Activated naive CD4-positive, alpha-beta T cell treated with anti-CD3 and anti-CD28 coated beads, Interleukin-2, amount 10 ng/mL, durations not matched to agents 7 days and 5 days (primary cell): ENCODE data around the gene EGF.
"Not testable (repeated sequence)": the region's sequence is repeated elsewhere in the genome, so short reads cannot be mapped to it uniquely, and the experiment has no call there.

Experiments used
- CTCF ChIA-PET: fragments of 350-600 bp; sonication (Branson Sonifier 250); formaldehyde crosslinking; loops from one replicate; lab custom pipeline; 2021; ENCODE audit warnings: antibody characterized with exemption; lab: Charles Lee
- DNase-seq: peaks from one replicate; pipeline ENCODE4 v3.0.0-alpha.2; 2020
- H3K27ac Mint-ChIP-seq: one replicate; pipeline ENCODE4 v1.8.0; 2021; ENCODE audit warnings: mild to moderate bottlenecking, moderate library complexity, mixed read lengths
- H3K27me3 Mint-ChIP-seq: one replicate; pipeline ENCODE4 v1.8.0; 2021; ENCODE audit warnings: mild to moderate bottlenecking, mixed read lengths
- H3K36me3 Mint-ChIP-seq: one replicate; pipeline ENCODE4 v1.8.0; 2021; ENCODE audit warnings: mixed read lengths
- H3K4me1 Mint-ChIP-seq: one replicate; pipeline ENCODE4 v1.8.0; 2021; ENCODE audit warnings: mixed read lengths
- H3K4me3 Mint-ChIP-seq: one replicate; pipeline ENCODE4 v1.8.0; 2021; ENCODE audit warnings: mild to moderate bottlenecking, moderate library complexity, mixed read lengths
- H3K9me3 Mint-ChIP-seq: one replicate; pipeline ENCODE4 v1.8.0; 2021; ENCODE audit warnings: mixed read lengths

EGF gene

GRCh38 chr4:109931318-109931717, 18.6 kb downstream of the EGF start:
- H3K27ac Mint-ChIP-seq, result no peak overlapping the region
- no peaks in the 10 kb centered on the region for H3K4me1 Mint-ChIP-seq
- H3K27me3 Mint-ChIP-seq, result no peaks in the 10 kb centered on the region
- no peak overlapping the region for H3K4me3 Mint-ChIP-seq
- H3K36me3 Mint-ChIP-seq, result no peaks in the 10 kb centered on the region
- no peak for DNase-seq
- CTCF ChIA-PET, result no interaction called here
- H3K9me3 Mint-ChIP-seq, result no peaks in the 10 kb centered on the region

- H3K27ac Mint-ChIP-seq, CTCF ChIA-PET, DNase-seq, H3K4me3 Mint-ChIP-seq, H3K9me3 Mint-ChIP-seq, H3K36me3 Mint-ChIP-seq, H3K4me1 Mint-ChIP-seq: not testable (repeated sequence)
- peaks cover 11% of the 10 kb centered on the region for H3K27me3 Mint-ChIP-seq
Observed at GRCh38 chr4:109937352-109937751, 24.7 kb downstream of the EGF start.

DNA sequence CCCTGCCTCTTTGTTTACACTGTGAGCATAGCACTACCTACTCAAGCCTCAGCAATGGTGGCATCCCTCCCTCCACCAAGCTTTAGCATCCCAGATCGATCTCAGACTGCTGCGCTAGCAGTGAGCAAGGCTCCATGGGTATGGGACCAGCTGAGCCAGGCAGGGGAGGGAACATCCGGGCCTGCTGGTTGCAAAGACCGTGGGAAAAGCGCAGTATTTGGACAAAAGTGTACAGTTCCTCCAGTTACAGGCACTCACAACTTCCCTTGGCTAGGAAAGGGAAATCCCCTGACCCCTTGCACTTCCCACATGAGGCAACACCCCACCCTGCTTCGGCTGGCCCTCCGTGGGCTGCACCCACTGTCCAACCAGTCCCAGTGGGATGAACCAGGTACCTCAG, 26.5 kb downstream of the EGF start:
- no peak overlapping the region for H3K27ac Mint-ChIP-seq
- H3K4me3 Mint-ChIP-seq, result no peak overlapping the region
- no peaks in the 10 kb centered on the region for H3K36me3 Mint-ChIP-seq
- CTCF ChIA-PET, result no interaction called here
- no peak for DNase-seq
- H3K9me3 Mint-ChIP-seq, result no peaks in the 10 kb centered on the region
- H3K27me3 Mint-ChIP-seq, result peaks cover 11% of the 10 kb centered on the region
- no peaks in the 10 kb centered on the region for H3K4me1 Mint-ChIP-seq

DNA sequence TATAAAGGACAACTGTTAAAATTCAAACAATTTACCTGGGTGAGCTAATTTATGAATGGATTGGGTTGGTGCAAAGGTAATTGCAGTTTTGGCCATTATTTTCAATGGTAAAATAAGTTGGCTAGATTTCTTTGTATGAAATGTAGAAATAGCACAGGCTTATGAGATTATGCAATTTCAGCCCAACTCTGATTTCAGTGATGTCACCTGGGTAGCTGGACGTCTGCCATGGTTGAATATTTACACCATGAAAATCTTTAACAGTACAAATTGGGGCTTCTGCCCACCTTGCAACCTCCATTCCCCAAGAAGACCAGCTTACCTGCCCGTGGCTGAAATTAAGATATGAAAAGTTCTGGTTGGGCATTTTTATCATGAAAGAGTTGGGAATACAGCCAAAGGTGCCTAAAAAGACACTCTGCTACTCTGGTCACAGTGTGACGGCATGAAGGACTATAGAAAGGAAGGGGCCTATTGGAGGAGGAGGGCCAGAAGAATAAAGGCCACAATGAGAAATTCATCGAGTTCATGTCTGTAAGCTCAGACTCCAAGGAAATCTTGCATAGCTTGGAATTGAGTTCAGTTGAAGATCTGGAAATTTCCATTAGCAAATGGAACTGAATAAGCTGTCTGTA, 29.7 kb downstream of the EGF start:
- DNase-seq, result no peak
- H3K27ac Mint-ChIP-seq, result no peak overlapping the region
- no peak overlapping the region for H3K4me3 Mint-ChIP-seq
- CTCF ChIA-PET, result no interaction called here
- peaks cover 11% of the 10 kb centered on the region for H3K27me3 Mint-ChIP-seq
- no peaks in the 10 kb centered on the region for H3K9me3 Mint-ChIP-seq
- H3K4me1 Mint-ChIP-seq, result no peaks in the 10 kb centered on the region
- H3K36me3 Mint-ChIP-seq, result no peaks in the 10 kb centered on the region

GRCh38 chr4:109943745-109944144, 31.1 kb downstream of the EGF start:
- Mint-ChIP-seq H3K27me3 (peaks cover 7% of the 10 kb centered on the region), H3K4me3 (no peak overlapping the region), H3K36me3 (no peaks in the 10 kb centered on the region), H3K9me3 (no peaks in the 10 kb centered on the region), H3K4me1 (no peaks in the 10 kb centered on the region), H3K27ac (no peak overlapping the region)
- DNase-seq, result no peak
- CTCF ChIA-PET, result no interaction called here

DNA sequence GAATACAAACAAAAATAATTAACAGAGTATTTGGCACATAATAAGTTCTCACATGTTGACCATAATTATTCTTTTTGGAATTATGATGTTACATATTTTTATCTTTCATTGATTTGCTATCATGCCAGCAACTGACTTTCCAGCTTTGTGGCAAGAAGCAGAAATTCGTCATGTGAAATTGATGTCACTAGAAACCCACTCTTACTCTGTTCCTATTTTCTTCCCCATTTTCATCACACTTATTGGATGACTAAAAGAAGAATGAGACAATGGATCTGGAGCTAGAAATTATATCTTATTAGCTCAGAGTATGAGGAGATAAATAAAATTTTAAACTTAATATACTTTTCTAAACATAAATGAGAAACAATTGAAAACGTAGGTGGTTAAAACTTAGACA, 31.9 kb downstream of the EGF start:
- Mint-ChIP-seq H3K27me3 (no peaks in the 10 kb centered on the region), H3K9me3 (no peaks in the 10 kb centered on the region), H3K27ac (no peak overlapping the region), H3K36me3 (no peaks in the 10 kb centered on the region), H3K4me1 (no peaks in the 10 kb centered on the region), H3K4me3 (no peak overlapping the region)
- CTCF ChIA-PET, result no interaction called here
- no peak for DNase-seq

DNA sequence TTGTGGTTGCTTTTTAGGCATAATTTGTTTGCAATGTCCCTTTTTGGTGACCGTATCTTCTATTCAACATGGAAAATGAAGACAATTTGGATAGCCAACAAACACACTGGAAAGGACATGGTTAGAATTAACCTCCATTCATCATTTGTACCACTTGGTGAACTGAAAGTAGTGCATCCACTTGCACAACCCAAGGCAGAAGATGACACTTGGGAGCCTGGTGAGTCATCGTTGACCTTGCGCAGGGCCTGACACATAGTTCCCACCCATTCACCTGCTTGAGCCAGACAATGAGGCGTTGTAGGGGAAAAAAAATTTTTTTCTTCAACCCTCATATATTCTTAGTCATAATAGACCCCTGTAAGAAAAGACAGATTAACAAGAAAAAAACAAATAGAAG, 32.4 kb downstream of the EGF start:
- Mint-ChIP-seq H3K27me3 (no peaks in the 10 kb centered on the region), H3K27ac (no peak overlapping the region), H3K4me1 (no peaks in the 10 kb centered on the region), H3K4me3 (no peak overlapping the region), H3K9me3 (no peaks in the 10 kb centered on the region), H3K36me3 (no peaks in the 10 kb centered on the region)
- DNase-seq, result no peak
- CTCF ChIA-PET, result no interaction called here

- Mint-ChIP-seq H3K9me3 (no peaks in the 10 kb centered on the region), H3K27me3 (peaks cover 6% of the 10 kb centered on the region), H3K4me1 (no peaks in the 10 kb centered on the region), H3K27ac (no peak overlapping the region), H3K36me3 (no peaks in the 10 kb centered on the region), H3K4me3 (no peak overlapping the region)
- CTCF ChIA-PET, result no interaction called here
- no peak for DNase-seq
Observed at GRCh38 chr4:109946120-109946519, 33.4 kb downstream of the EGF start.

DNA sequence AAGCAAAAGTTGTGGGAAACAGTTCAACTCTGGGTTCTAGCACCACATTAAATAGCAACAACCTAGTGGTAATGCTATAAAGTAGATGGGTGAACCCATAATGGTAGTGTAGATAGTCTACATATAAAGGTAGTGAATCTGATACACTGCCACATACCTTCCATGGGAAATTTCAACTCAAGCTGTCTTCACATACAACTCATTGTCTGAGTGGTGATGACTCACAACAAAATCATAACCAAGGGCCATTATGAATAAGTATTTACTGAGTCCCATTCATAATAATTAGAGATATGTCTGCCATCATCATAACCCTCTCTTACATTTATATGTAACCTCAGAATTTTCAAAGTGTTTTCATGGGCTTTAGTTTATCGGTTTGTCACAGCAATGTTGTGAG, 34.8 kb downstream of the EGF start:
- DNase-seq, result no peak
- Mint-ChIP-seq H3K4me1 (no peaks in the 10 kb centered on the region), H3K27ac (no peak overlapping the region), H3K27me3 (peaks cover 6% of the 10 kb centered on the region), H3K36me3 (no peaks in the 10 kb centered on the region), H3K9me3 (no peaks in the 10 kb centered on the region), H3K4me3 (no peak overlapping the region)
- CTCF ChIA-PET, result no interaction called here

- no peaks in the 10 kb centered on the region for H3K9me3 Mint-ChIP-seq
- no peaks in the 10 kb centered on the region for H3K4me1 Mint-ChIP-seq
- peaks cover 6% of the 10 kb centered on the region for H3K27me3 Mint-ChIP-seq
- H3K4me3 Mint-ChIP-seq, result no peak overlapping the region
- H3K36me3 Mint-ChIP-seq, result no peaks in the 10 kb centered on the region
- DNase-seq, result no peak
- CTCF ChIA-PET, result no interaction called here
- no peak overlapping the region for H3K27ac Mint-ChIP-seq
Observed at GRCh38 chr4:109947918-109948317, 35.2 kb downstream of the EGF start.

GRCh38 chr4:109949099-109949718, 36.5 kb downstream of the EGF start:
- not testable (repeated sequence) for H3K4me1 Mint-ChIP-seq
- CTCF ChIA-PET, result interaction anchor here (0.6 kb wide), 1 partner anchor 357 kb away, joined by 3 read pairs; no protein-coding TSS in a partner anchor

DNA sequence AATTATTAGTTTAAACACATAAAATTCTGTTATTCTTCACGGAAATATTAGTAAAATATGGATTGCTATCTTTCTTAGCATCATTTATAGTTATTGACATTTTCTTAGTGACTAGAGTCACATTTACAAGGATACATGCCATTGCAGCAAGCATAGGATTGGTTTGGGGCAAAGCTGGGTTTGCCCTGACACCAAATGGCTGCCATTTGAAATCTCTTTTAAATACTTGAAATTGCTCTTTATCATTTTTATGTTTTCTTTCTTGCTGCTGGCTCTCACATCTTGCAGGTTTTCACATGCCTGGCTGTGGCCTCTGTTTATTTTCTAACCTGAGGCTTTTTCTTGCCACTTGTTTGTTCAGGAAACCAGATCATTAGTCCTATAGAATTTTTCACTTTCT, 39.9 kb downstream of the EGF start:
- Mint-ChIP-seq H3K4me3 (no peak overlapping the region), H3K27me3 (peaks cover 6% of the 10 kb centered on the region), H3K27ac (no peak overlapping the region), H3K9me3 (no peaks in the 10 kb centered on the region), H3K36me3 (no peaks in the 10 kb centered on the region), H3K4me1 (no peaks in the 10 kb centered on the region)
- DNase-seq, result no peak
- CTCF ChIA-PET, result no interaction called here

More at GRCh38 chr4:109949099-109949718, 36.5 kb downstream of the EGF start:
- DNase-seq, H3K9me3 Mint-ChIP-seq, H3K36me3 Mint-ChIP-seq, H3K27me3 Mint-ChIP-seq, H3K4me3 Mint-ChIP-seq, H3K27ac Mint-ChIP-seq: not testable (repeated sequence)

GRCh38 chr4:109953556-109953955, 40.9 kb downstream of the EGF start:
- Mint-ChIP-seq H3K27ac (no peak overlapping the region), H3K4me3 (no peak overlapping the region), H3K27me3 (peaks cover 6% of the 10 kb centered on the region), H3K9me3 (no peaks in the 10 kb centered on the region), H3K4me1 (no peaks in the 10 kb centered on the region), H3K36me3 (no peaks in the 10 kb centered on the region)
- no peak for DNase-seq
- CTCF ChIA-PET, result no interaction called here

- no peak overlapping the region for H3K4me3 Mint-ChIP-seq
- H3K36me3 Mint-ChIP-seq, result no peaks in the 10 kb centered on the region
- CTCF ChIA-PET, result interaction anchor here (0.6 kb wide), 1 partner anchor 29 kb away, joined by 3 read pairs; no protein-coding TSS in a partner anchor
- DNase-seq, result no peak
- no peaks in the 10 kb centered on the region for H3K9me3 Mint-ChIP-seq
- H3K27ac Mint-ChIP-seq, result no peak overlapping the region
- H3K4me1 Mint-ChIP-seq, result no peaks in the 10 kb centered on the region
- peaks cover 11% of the 10 kb centered on the region for H3K27me3 Mint-ChIP-seq
Observed at GRCh38 chr4:109955146-109955545, 42.5 kb downstream of the EGF start.

GRCh38 chr4:109957227-109957626, 44.5 kb downstream of the EGF start:
- Mint-ChIP-seq H3K27me3 (peaks cover 10% of the 10 kb centered on the region), H3K4me3 (no peak overlapping the region), H3K4me1 (no peaks in the 10 kb centered on the region), H3K36me3 (no peaks in the 10 kb centered on the region), H3K9me3 (no peaks in the 10 kb centered on the region), H3K27ac (no peak overlapping the region)
- CTCF ChIA-PET, result no interaction called here
- DNase-seq, result no peak
